Karpas-422 (cell line): ENCODE data around the gene TTC21A. TPM values are rescaled to one million over a fixed set of nuclear protein-coding genes. Genes with fewer than 3 reads are reported as not detected.

ENCODE experiments used
- DNase-seq: peaks from one replicate; pipeline ENCODE4 v3.0.0-alpha.2; 2015
- H2AFZ ChIP-seq: fragments of 200-600 bp; sonication (generic); 2 replicates; pipeline ENCODE4 v1.6.1; 2014; ENCODE audit warnings: antibody characterized with exemption, low read length, mixed read lengths
- H3K27ac ChIP-seq: fragments of 200-600 bp; sonication (generic); 2 replicates; pipeline ENCODE4 v1.5.1; 2014; ENCODE audit warnings: mild to moderate bottlenecking, low read length, moderate library complexity
- H3K27me3 ChIP-seq: fragments of 200-600 bp; sonication (generic); 2 replicates; pipeline ENCODE4 v1.6.1; 2014; ENCODE audit warnings: low read length, mixed read lengths
- H3K36me3 ChIP-seq: fragments of 200-600 bp; sonication (generic); 2 replicates; pipeline ENCODE4 v1.6.1; 2014; ENCODE audit warnings: low read length, mixed read lengths; ENCODE audit not compliant: insufficient read depth
- H3K4me1 ChIP-seq: fragments of 200-600 bp; sonication (generic); 2 replicates; pipeline ENCODE4 v1.6.1; 2014; ENCODE audit warnings: mild to moderate bottlenecking, low read length, mixed read lengths
- H3K4me2 ChIP-seq: fragments of 200-600 bp; sonication (generic); 2 replicates; pipeline ENCODE4 v1.6.1; 2014; ENCODE audit warnings: low read length, low read depth, mild to moderate bottlenecking; ENCODE audit not compliant: poor library complexity, severe bottlenecking
- H3K4me3 ChIP-seq: fragments of 200-600 bp; sonication (generic); 2 replicates; pipeline ENCODE4 v1.5.1; 2014; ENCODE audit warnings: mild to moderate bottlenecking, antibody characterized with exemption, low read length, mixed read lengths
- H3K79me2 ChIP-seq: fragments of 200-600 bp; sonication (generic); 2 replicates; pipeline ENCODE4 v1.6.1; 2014; ENCODE audit warnings: mild to moderate bottlenecking, low read length, mixed read lengths
- H3K9ac ChIP-seq: fragments of 200-600 bp; sonication (generic); 2 replicates; pipeline ENCODE4 v1.6.0; 2014; ENCODE audit warnings: low read length
- H3K9me2 ChIP-seq: fragments of 200-600 bp; sonication (generic), shearing (Covaris generic); replicated peaks from 2 replicates; pipeline ENCODE4 v1.6.0; 2014; ENCODE audit warnings: mild to moderate bottlenecking, low read length, moderate library complexity; ENCODE audit not compliant: insufficient read depth
- H3K9me3 ChIP-seq: fragments of 300-700, 200-600 bp; sonication (generic); 2 replicates; pipeline ENCODE4 v1.6.1; 2014; ENCODE audit warnings: low read length, mixed read lengths
- H4K20me1 ChIP-seq: fragments of 200-600 bp; sonication (generic); 2 replicates; pipeline ENCODE4 v1.6.1; 2014; ENCODE audit warnings: mild to moderate bottlenecking, antibody characterized with exemption, low read length, low read depth; ENCODE audit not compliant: insufficient read depth
- total RNA-seq: library from RNA; depleted of rRNA; stranded (reverse); fragments of >200 nt; shearing (Covaris generic); gene quantifications from 2 replicates; pipeline ENCODE4 v1.2.3, GENCODE V29; 2014; ENCODE audit warnings: low replicate concordance

The TTC21A gene
- total RNA-seq, 1 experiment from 2014 or later = 9.5 TPM

GRCh38 chr3:39158148-39158715, 50.8 kb downstream of the TTC21A start:
- H4K20me1 ChIP-seq = no peaks in the 10 kb centered on the region
- no peak overlapping the region for H3K27ac ChIP-seq
- H3K4me3 ChIP-seq = no peak overlapping the region
- no peak overlapping the region for H3K4me2 ChIP-seq
- no peaks in the 10 kb centered on the region for H3K9me2 ChIP-seq
- H3K9me3 ChIP-seq = no peaks in the 10 kb centered on the region
- H3K79me2 ChIP-seq = no peaks in the 10 kb centered on the region
- DNase-seq = no peak
- H2AFZ ChIP-seq = no peak overlapping the region
- no peaks in the 10 kb centered on the region for H3K36me3 ChIP-seq
- H3K9ac ChIP-seq = no peak overlapping the region
- H3K4me1 ChIP-seq = no peaks in the 10 kb centered on the region
- H3K27me3 ChIP-seq = no peaks in the 10 kb centered on the region

GRCh38 chr3:39164414-39164813, 56.9 kb downstream of the TTC21A start:
- Histone ChIP-seq H3K4me2 (no peak overlapping the region), H3K27ac (no peak overlapping the region), H4K20me1 (no peaks in the 10 kb centered on the region), H2AFZ (no peak overlapping the region), H3K36me3 (no peaks in the 10 kb centered on the region), H3K27me3 (no peaks in the 10 kb centered on the region), H3K4me3 (no peak overlapping the region), H3K79me2 (no peaks in the 10 kb centered on the region), H3K4me1 (no peaks in the 10 kb centered on the region), H3K9me3 (no peaks in the 10 kb centered on the region), H3K9ac (no peak overlapping the region), H3K9me2 (no peaks in the 10 kb centered on the region)
- DNase-seq = no peak

GRCh38 chr3:39165518-39165917, 58.0 kb downstream of the TTC21A start:
- Histone ChIP-seq H2AFZ (no peak overlapping the region), H3K4me2 (no peak overlapping the region), H3K79me2 (no peaks in the 10 kb centered on the region), H3K27me3 (no peaks in the 10 kb centered on the region), H3K9me2 (no peaks in the 10 kb centered on the region), H3K9me3 (no peaks in the 10 kb centered on the region), H4K20me1 (no peaks in the 10 kb centered on the region), H3K9ac (no peak overlapping the region), H3K36me3 (no peaks in the 10 kb centered on the region), H3K4me1 (no peaks in the 10 kb centered on the region), H3K27ac (no peak overlapping the region), H3K4me3 (no peak overlapping the region)
- no peak for DNase-seq

GRCh38 chr3:39166134-39166710, 58.7 kb downstream of the TTC21A start:
- Histone ChIP-seq H3K9ac (no peak overlapping the region), H4K20me1 (no peaks in the 10 kb centered on the region), H3K27me3 (no peaks in the 10 kb centered on the region), H3K27ac (no peak overlapping the region), H3K4me3 (no peak overlapping the region), H3K9me3 (no peaks in the 10 kb centered on the region), H3K4me1 (no peaks in the 10 kb centered on the region), H3K4me2 (no peak overlapping the region), H2AFZ (no peak overlapping the region), H3K79me2 (no peaks in the 10 kb centered on the region), H3K9me2 (no peaks in the 10 kb centered on the region), H3K36me3 (no peaks in the 10 kb centered on the region)
- no peak for DNase-seq

GRCh38 chr3:39166932-39167532, 59.6 kb downstream of the TTC21A start:
- no peak overlapping the region for H3K4me3 ChIP-seq
- no peaks in the 10 kb centered on the region for H3K36me3 ChIP-seq
- no peaks in the 10 kb centered on the region for H3K79me2 ChIP-seq
- DNase-seq = no peak
- H3K9ac ChIP-seq = no peak overlapping the region
- H3K27me3 ChIP-seq = no peaks in the 10 kb centered on the region
- no peaks in the 10 kb centered on the region for H3K9me2 ChIP-seq
- H4K20me1 ChIP-seq = no peaks in the 10 kb centered on the region
- H3K27ac ChIP-seq = no peak overlapping the region
- no peak overlapping the region for H3K4me2 ChIP-seq
- H3K9me3 ChIP-seq = no peaks in the 10 kb centered on the region
- H3K4me1 ChIP-seq = no peaks in the 10 kb centered on the region
- no peak overlapping the region for H2AFZ ChIP-seq

GRCh38 chr3:39168156-39168780, 60.8 kb downstream of the TTC21A start:
- Histone ChIP-seq H3K9me3 (no peaks in the 10 kb centered on the region), H3K4me3 (no peak overlapping the region), H3K27me3 (no peaks in the 10 kb centered on the region), H4K20me1 (no peaks in the 10 kb centered on the region), H2AFZ (no peak overlapping the region), H3K9ac (no peak overlapping the region), H3K4me1 (no peaks in the 10 kb centered on the region), H3K27ac (no peak overlapping the region), H3K36me3 (no peaks in the 10 kb centered on the region), H3K79me2 (no peaks in the 10 kb centered on the region), H3K9me2 (no peaks in the 10 kb centered on the region), H3K4me2 (no peak overlapping the region)
- DNase-seq = no peak

GRCh38 chr3:39169712-39170111, 62.2 kb downstream of the TTC21A start:
- Histone ChIP-seq H3K27ac (no peak overlapping the region), H3K9ac (no peak overlapping the region), H3K9me2 (no peaks in the 10 kb centered on the region), H3K4me1 (no peaks in the 10 kb centered on the region), H2AFZ (no peak overlapping the region), H3K27me3 (no peaks in the 10 kb centered on the region), H3K36me3 (no peaks in the 10 kb centered on the region), H4K20me1 (no peaks in the 10 kb centered on the region), H3K4me3 (no peak overlapping the region), H3K9me3 (no peaks in the 10 kb centered on the region), H3K79me2 (no peaks in the 10 kb centered on the region), H3K4me2 (no peak overlapping the region)
- no peak for DNase-seq

- H2AFZ ChIP-seq = no peak overlapping the region
These were observed 63.0 kb downstream of the TTC21A start for GRCh38 chr3:39170461-39170860.

More at GRCh38 chr3:39170461-39170860, 63.0 kb downstream of the TTC21A start:
- H3K9me3 ChIP-seq = no peaks in the 10 kb centered on the region
- H3K79me2 ChIP-seq = no peaks in the 10 kb centered on the region
- H3K4me2 ChIP-seq = no peak overlapping the region
- no peak for DNase-seq
- H3K27me3 ChIP-seq = no peaks in the 10 kb centered on the region
- H3K27ac ChIP-seq = no peak overlapping the region
- no peaks in the 10 kb centered on the region for H3K9me2 ChIP-seq
- no peak overlapping the region for H3K9ac ChIP-seq
- H3K36me3 ChIP-seq = no peaks in the 10 kb centered on the region
- no peaks in the 10 kb centered on the region for H4K20me1 ChIP-seq
- no peak overlapping the region for H3K4me3 ChIP-seq
- no peaks in the 10 kb centered on the region for H3K4me1 ChIP-seq
